Lower leg skin (tissue), 3 donors: ENCODE data around the gene RMND5B.

Source experiments
- CTCF ChIP-seq, 3 donors: fragments of 450-650 bp; IDR thresholded peaks; one replicate each; pipeline ENCODE4 v1.5.1; 2016; ENCODE audit warnings: antibody characterized with exemption in 3 of 3, mild to moderate bottlenecking in 3 of 3, moderate library complexity in 2 of 3
- POLR2A ChIP-seq, 2 donors: fragments of 450-650 bp; IDR thresholded peaks; one replicate each; pipeline ENCODE4 v1.6.1; 2016 to 2017; ENCODE audit warnings: antibody characterized with exemption in 2 of 2, mild to moderate bottlenecking in 1 of 2, moderate library complexity in 1 of 2

- TF ChIP-seq POLR2A (IDR thresholded peaks at IDR 0.05) = no peak
- no peak for TF ChIP-seq CTCF (IDR thresholded peaks at IDR 0.05)
Observed at GRCh38 chr5:178111925-178112324, 18.9 kb upstream of the RMND5B start.
